Effector memory CD8-positive, alpha-beta T cell (primary cell): Measurements from ENCODE around the gene OR5D18.
"Not testable (repeated sequence)": the region's sequence is repeated elsewhere in the genome, so short reads cannot be mapped to it uniquely, and the experiment has no call there.

Experiments used
- ATAC-seq: fragments of 150-1000 bp; cut with Tn5 transposase; replicated peaks from 2 replicates; pipeline ENCODE4 v1.10.0; 2021; ENCODE audit warnings: mild to moderate bottlenecking, moderate library complexity
- DNase-seq, 3 experiments: peaks; one replicate each; pipeline ENCODE4 v3.0.0; 2021
- H3K27ac Mint-ChIP-seq, 2 donors: one replicate each; pipeline ENCODE4 v1.8.0; 2022; ENCODE audit warnings: mild to moderate bottlenecking in 2 of 2, mixed read lengths in 2 of 2, moderate library complexity in 2 of 2
- H3K27me3 Mint-ChIP-seq, 2 donors: one replicate each; pipeline ENCODE4 v1.8.0; 2022; ENCODE audit warnings: mixed read lengths in 2 of 2
- H3K36me3 Mint-ChIP-seq: one replicate; pipeline ENCODE4 v1.8.0; 2022; ENCODE audit warnings: mild to moderate bottlenecking, moderate library complexity, mixed read lengths; ENCODE audit not compliant: insufficient read depth
- H3K4me1 Mint-ChIP-seq, 2 donors: one replicate each; pipeline ENCODE4 v1.8.0; 2022; ENCODE audit warnings: low read depth in 2 of 2, mixed read lengths in 2 of 2
- H3K4me3 Mint-ChIP-seq, 2 donors: one replicate each; pipeline ENCODE4 v1.8.0; 2022; ENCODE audit warnings: mild to moderate bottlenecking in 2 of 2, mixed read lengths in 2 of 2, moderate library complexity in 2 of 2
- H3K9me3 Mint-ChIP-seq, 2 donors: one replicate each; pipeline ENCODE4 v1.8.0; 2022; ENCODE audit warnings: mixed read lengths in 2 of 2
- total RNA-seq, 9 experiments: gene quantifications; one replicate each; lab custom pipeline; 2026; lab: John Stamatoyannopoulos, UW

OR5D18 gene
- 0 reads per million in 9 experiments for total RNA-seq

GRCh38 chr11:55819330-55819729 lies at the start of gene OR5D18:
TSS of gene OR5D18 (plus strand) at chr11:55819630. CDS start at chr11:55819630, 0 bp downstream.
- Mint-ChIP-seq H3K4me1 (no peaks in the 10 kb centered on the region), H3K4me3 (no peak within 1 kb of the TSS), H3K9me3 (peaks cover 13 to 15% of the 10 kb centered on the region in 2 donors), H3K27ac (no peak within 1 kb of the TSS), H3K36me3 (no peaks in the 10 kb centered on the region), H3K27me3 (no peaks in the 10 kb centered on the region)
- DNase-seq, result no peak
- ATAC-seq, result no peak

DNA sequence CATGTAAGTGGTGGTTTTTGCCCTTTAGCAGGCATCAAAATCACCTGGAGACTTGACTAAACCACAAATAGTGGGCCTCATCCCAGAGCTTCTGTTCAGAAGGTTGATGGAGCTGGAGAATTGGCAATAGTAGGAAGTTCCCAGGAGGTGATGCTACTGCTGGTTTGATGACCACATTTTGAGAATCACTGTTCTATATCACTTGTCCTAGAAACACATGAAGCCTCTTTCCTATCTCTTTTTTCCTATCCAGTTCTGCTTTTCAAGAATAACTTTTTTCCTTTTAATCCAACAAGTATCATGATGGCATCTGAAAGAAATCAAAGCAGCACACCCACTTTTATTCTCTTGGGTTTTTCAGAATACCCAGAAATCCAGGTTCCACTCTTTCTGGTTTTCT lies 46.3 kb upstream of the OR5D18 start, which contains the start of gene OR5D13:
Gene OR5D13 (plus strand): TSS at position 301 of the 400 bp plus-strand sequence. CDS start 0 bp downstream, at position 301.
- ATAC-seq (no peak), DNase-seq (no peak)
- Mint-ChIP-seq H3K27ac (no peak within 1 kb of the TSS), H3K36me3 (no peaks in the 10 kb centered on the region), H3K27me3 (no peaks in the 10 kb centered on the region), H3K4me1 (no peaks in the 10 kb centered on the region), H3K9me3 (peaks cover 6 to 16% of the 10 kb centered on the region in 2 donors), H3K4me3 (no peak within 1 kb of the TSS)

DNA sequence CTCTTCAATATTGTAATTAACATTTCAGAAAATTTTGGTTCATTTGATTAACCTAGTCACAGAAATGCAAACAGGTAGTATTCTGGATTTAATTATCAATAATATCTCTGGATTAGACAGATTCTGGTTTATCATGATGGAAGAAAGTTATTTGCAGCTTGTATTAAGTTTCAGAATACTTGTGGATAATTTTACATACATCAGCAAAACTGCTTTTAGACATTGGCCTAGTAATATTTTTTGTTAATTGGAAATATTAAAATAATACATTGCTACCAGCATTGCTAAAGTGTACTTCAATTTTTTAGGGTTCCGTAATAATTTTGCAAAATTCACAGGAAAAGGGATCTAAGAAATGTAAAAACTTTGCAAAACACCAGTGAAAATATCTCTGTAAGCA lies 27.8 kb upstream of the OR5D18 start:
- no peak for ATAC-seq
- H3K36me3 Mint-ChIP-seq, result no peaks in the 10 kb centered on the region
- no peak for DNase-seq
- H3K27me3 Mint-ChIP-seq, result no peaks in the 10 kb centered on the region
- H3K4me1 Mint-ChIP-seq, result no peaks in the 10 kb centered on the region
- peaks cover 7 to 22% of the 10 kb centered on the region in 2 donors for H3K9me3 Mint-ChIP-seq
- H3K27ac Mint-ChIP-seq, result no peak overlapping the region
- H3K4me3 Mint-ChIP-seq, result no peak overlapping the region

DNA sequence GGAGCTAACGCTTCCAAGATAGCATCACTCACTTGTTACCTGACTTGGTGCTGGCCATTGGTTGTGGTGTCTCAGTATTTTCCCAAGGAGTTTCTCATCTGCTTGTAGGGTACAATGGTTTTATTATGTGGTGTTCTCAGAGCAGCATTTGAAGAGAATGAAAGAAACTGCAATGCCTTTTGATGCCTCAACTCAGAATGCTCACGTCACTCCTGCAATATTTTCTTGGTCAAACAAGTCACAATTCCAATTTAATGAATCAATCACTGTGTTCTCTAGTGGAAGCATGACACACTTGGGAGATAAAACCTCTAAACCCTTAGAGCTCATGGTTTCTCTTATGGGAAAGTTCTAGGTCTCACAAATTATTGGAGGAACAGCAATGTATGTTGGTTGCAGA lies 26.1 kb upstream of the OR5D18 start:
- ATAC-seq, result no peak

DNA sequence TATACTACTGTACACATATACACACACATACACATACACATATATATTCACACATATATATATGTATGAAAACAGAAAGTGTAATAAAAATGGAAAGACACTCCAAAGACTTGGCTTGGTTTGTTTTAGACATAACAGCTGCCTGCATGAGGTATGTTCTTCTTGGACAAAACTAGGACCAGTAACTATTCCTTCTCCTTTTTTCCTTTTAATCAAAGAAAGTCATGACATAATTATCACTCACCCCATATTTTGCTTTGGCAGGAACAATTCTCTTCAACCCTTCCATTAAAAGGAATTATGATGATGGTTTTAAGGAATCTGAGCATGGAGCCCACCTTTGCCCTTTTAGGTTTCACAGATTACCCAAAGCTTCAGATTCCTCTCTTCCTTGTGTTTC lies 24.2 kb upstream of the OR5D18 start, which contains the start of gene OR5D14:
Gene OR5D14 (plus strand): TSS at position 301 of the 400 bp plus-strand sequence. CDS start 0 bp downstream, at position 301.
- H3K9me3 Mint-ChIP-seq, result peaks cover 14 to 20% of the 10 kb centered on the region in 2 donors
- no peaks in the 10 kb centered on the region for H3K36me3 Mint-ChIP-seq
- H3K27me3 Mint-ChIP-seq, result no peaks in the 10 kb centered on the region
- no peaks in the 10 kb centered on the region for H3K4me1 Mint-ChIP-seq
- DNase-seq (no peak), ATAC-seq (no peak)
- no peak within 1 kb of the TSS for H3K27ac Mint-ChIP-seq
- no peak within 1 kb of the TSS for H3K4me3 Mint-ChIP-seq

More for the DNA sequence above, 26.1 kb upstream of the OR5D18 start:
- H3K27ac Mint-ChIP-seq, result no peak overlapping the region
- no peaks in the 10 kb centered on the region for H3K4me1 Mint-ChIP-seq
- DNase-seq, result no peak
- H3K36me3 Mint-ChIP-seq, result no peaks in the 10 kb centered on the region
- no peaks in the 10 kb centered on the region for H3K27me3 Mint-ChIP-seq
- peaks cover 1 to 12% of the 10 kb centered on the region in 2 donors for H3K9me3 Mint-ChIP-seq
- no peak overlapping the region for H3K4me3 Mint-ChIP-seq

GRCh38 chr11:55806248-55806647 lies 13.2 kb upstream of the OR5D18 start:
- DNase-seq, result no peak
- Mint-ChIP-seq H3K9me3 (peaks cover 1 to 35% of the 10 kb centered on the region in 2 donors), H3K36me3 (no peaks in the 10 kb centered on the region), H3K27me3 (no peaks in the 10 kb centered on the region), H3K27ac (no peak overlapping the region), H3K4me1 (no peaks in the 10 kb centered on the region), H3K4me3 (no peak overlapping the region)
- no peak for ATAC-seq

DNA sequence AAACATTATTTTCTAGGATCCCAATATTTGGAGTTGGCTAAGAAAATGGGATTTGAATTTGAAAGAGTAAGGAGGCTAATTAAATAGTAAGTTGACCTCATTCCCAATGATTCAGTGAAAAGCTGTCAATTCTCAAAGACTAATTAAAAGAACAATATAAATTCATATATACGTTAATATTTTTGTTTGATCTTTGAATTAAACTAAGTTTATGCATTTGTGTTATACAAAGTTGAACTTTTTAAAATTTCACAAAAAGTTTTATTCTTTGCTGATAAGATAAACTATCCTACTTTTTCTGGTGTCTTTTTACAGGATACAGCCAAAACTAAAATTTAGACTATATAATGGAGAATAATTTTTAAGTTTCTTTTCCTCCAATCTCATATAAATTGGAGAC lies 8.4 kb upstream of the OR5D18 start, which contains the start of gene OR5L1:
Gene OR5L1 (plus strand): TSS at position 301 of the 400 bp plus-strand sequence. CDS start 100 bp downstream, outside the sequence.
- DNase-seq (no peak), ATAC-seq (no peak)
- Mint-ChIP-seq H3K9me3 (peaks cover 7 to 28% of the 10 kb centered on the region in 2 donors), H3K4me1 (no peaks in the 10 kb centered on the region), H3K36me3 (peaks cover 4% of the 10 kb centered on the region), H3K27me3 (no peaks in the 10 kb centered on the region), H3K27ac (no peak within 1 kb of the TSS), H3K4me3 (no peak within 1 kb of the TSS)

GRCh38 chr11:55826919-55827318 lies 7.5 kb downstream of the OR5D18 start, which contains the start of gene OR5L2:
TSS of gene OR5L2 (plus strand) at chr11:55827219. CDS start at chr11:55827219, 0 bp downstream.
- no peaks in the 10 kb centered on the region for H3K4me1 Mint-ChIP-seq
- no peaks in the 10 kb centered on the region for H3K36me3 Mint-ChIP-seq
- ATAC-seq, result no peak
- no peak within 1 kb of the TSS for H3K4me3 Mint-ChIP-seq
- DNase-seq, result no peak
- H3K27ac Mint-ChIP-seq, result no peak within 1 kb of the TSS
- peaks cover 0 to 19% of the 10 kb centered on the region in 2 donors for H3K9me3 Mint-ChIP-seq
- H3K27me3 Mint-ChIP-seq, result no peaks in the 10 kb centered on the region

DNA sequence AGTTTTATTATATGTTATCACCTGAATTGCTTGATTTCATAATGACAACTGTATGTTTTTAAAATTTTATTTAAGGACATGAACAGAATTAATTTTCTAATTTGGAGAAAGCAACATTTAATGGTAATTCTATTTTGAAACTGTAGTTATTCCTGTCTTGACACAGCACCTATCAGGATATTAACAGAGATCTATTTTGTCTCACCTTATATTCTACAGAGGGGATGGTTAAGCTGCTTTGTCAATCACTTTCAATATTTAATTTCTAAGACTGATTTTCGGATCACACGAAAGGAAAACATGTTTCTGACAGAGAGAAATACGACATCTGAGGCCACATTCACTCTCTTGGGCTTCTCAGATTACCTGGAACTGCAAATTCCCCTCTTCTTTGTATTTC lies 19.0 kb downstream of the OR5D18 start, which contains the start of gene OR5D16:
Gene OR5D16 (plus strand): TSS at position 301 of the 400 bp plus-strand sequence. CDS start 0 bp downstream, at position 301.
- H3K27ac Mint-ChIP-seq, result no peak within 1 kb of the TSS
- H3K4me3 Mint-ChIP-seq, result no peak within 1 kb of the TSS
- no peaks in the 10 kb centered on the region for H3K4me1 Mint-ChIP-seq
- no peaks in the 10 kb centered on the region for H3K36me3 Mint-ChIP-seq
- H3K9me3 Mint-ChIP-seq, result peaks cover 6 to 10% of the 10 kb centered on the region in 2 donors
- DNase-seq (no peak), ATAC-seq (no peak)
- H3K27me3 Mint-ChIP-seq, result no peaks in the 10 kb centered on the region

GRCh38 chr11:55847453-55847852 lies 28.0 kb downstream of the OR5D18 start:
- DNase-seq, result no peak
- H3K4me3 Mint-ChIP-seq, result no peak overlapping the region
- no peak for ATAC-seq
- H3K9me3 Mint-ChIP-seq, result peaks cover 5% of the 10 kb centered on the region in 2 donors
- no peaks in the 10 kb centered on the region for H3K27me3 Mint-ChIP-seq
- H3K27ac Mint-ChIP-seq, result no peak overlapping the region
- no peaks in the 10 kb centered on the region for H3K4me1 Mint-ChIP-seq
- no peaks in the 10 kb centered on the region for H3K36me3 Mint-ChIP-seq

- Mint-ChIP-seq H3K9me3 (peaks cover 7 to 14% of the 10 kb centered on the region in 2 donors), H3K27ac (no peak overlapping the region), H3K4me1 (no peaks in the 10 kb centered on the region), H3K4me3 (no peak overlapping the region), H3K36me3 (no peaks in the 10 kb centered on the region), H3K27me3 (no peaks in the 10 kb centered on the region)
- ATAC-seq, result no peak
- DNase-seq, result no peak
These were observed 29.6 kb downstream of the OR5D18 start for GRCh38 chr11:55849037-55849436.

DNA sequence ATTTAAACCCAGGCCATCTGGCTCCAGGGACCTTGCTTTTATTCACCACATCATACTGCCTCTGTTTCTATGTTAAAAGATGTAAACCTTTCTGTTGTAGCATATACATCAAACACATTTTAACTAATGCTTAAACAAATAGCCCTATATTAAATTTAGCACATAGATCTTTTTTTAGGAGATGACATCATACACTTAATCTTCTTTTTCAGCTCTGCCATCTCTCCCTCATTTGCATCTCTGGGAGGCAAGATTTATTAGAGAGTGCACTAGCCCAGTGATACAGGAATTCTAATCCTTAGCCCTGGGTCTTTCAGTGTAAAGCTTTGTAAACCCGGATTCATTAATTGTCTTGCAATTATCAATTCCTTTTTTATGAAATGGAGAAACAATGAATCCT lies 32.7 kb downstream of the OR5D18 start:
- ATAC-seq, result no peak
- DNase-seq, result no peak
- Mint-ChIP-seq H3K4me1 (no peaks in the 10 kb centered on the region), H3K36me3 (no peaks in the 10 kb centered on the region), H3K27ac (no peak overlapping the region), H3K9me3 (peaks cover 12 to 18% of the 10 kb centered on the region in 2 donors), H3K4me3 (no peak overlapping the region), H3K27me3 (no peaks in the 10 kb centered on the region)

DNA sequence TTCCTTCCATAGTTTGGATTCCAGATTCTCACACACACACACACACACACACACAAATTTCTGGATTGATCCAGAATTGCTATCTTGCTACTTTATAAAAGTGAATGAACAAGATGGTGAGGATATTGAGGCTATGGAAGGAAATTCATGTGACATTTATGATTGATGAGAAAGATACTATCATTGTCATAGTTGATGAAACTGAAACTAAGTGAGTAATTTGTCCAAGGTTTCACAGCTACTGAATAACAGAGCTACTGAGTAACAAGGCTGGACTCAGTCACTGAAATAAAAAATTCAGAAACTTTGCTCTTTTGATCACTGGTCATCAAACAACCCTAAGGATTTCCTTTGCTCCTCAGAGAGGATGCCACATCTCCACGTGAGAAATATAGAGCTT lies 35.3 kb downstream of the OR5D18 start:
- no peak for ATAC-seq
- Mint-ChIP-seq H3K36me3 (no peaks in the 10 kb centered on the region), H3K4me3 (no peak overlapping the region), H3K9me3 (peaks cover 9 to 18% of the 10 kb centered on the region in 2 donors), H3K27me3 (no peaks in the 10 kb centered on the region), H3K27ac (no peak overlapping the region), H3K4me1 (no peaks in the 10 kb centered on the region)
- DNase-seq, result no peak

DNA sequence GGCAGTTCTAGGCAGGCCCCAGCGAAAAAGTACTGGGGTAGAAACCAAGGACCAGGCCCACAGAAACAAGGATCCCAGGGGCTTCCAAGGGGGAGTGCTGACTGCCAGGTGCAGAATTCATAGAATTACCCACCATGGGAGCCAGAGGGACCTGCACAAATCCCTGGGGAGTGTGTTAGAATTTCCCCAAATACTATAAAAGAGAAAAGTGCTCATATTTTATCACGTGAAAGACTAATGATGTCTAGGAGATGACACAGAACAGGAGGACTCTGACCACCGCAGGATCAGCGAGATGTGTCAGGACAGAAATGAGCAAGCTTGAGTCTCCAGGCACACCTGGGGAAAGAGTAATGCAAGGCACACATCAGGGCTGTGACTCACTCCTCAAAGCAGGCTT lies 47.9 kb downstream of the OR5D18 start:
- DNase-seq, H3K4me3 Mint-ChIP-seq, H3K27me3 Mint-ChIP-seq, H3K36me3 Mint-ChIP-seq, H3K27ac Mint-ChIP-seq, H3K4me1 Mint-ChIP-seq, ATAC-seq: not testable (repeated sequence)
- H3K9me3 Mint-ChIP-seq, result peaks cover 8 to 18% of the 10 kb centered on the region in 2 donors
